Gastrocnemius medialis (tissue), 4 donors: ENCODE measurements around the gene PIN4.

Experiments
- POLR2A ChIP-seq, 2 donors: fragments of 450-650 bp; IDR thresholded peaks; one replicate each; pipeline ENCODE4 v1.6.1; 2017; ENCODE audit warnings: antibody characterized with exemption in 2 of 2, mild to moderate bottlenecking in 2 of 2, moderate library complexity in 2 of 2
- TF ChIP-seq, protein P1 (sequence below), 5 experiments: fragments of 450-650 bp in 3 of 5; fragments of 200-600 bp in 2 of 5; sonication (generic) in 2 of 5; IDR thresholded peaks in 4 of 5; conservative IDR thresholded peaks in 1 of 5; 1 replicate in 4 of 5; 2 replicates in 1 of 5; pipeline ENCODE4 v1.5.1; 2016 to 2019; ENCODE audit warnings: antibody characterized with exemption in 5 of 5, mild to moderate bottlenecking in 3 of 5, moderate library complexity in 3 of 5

DNA sequence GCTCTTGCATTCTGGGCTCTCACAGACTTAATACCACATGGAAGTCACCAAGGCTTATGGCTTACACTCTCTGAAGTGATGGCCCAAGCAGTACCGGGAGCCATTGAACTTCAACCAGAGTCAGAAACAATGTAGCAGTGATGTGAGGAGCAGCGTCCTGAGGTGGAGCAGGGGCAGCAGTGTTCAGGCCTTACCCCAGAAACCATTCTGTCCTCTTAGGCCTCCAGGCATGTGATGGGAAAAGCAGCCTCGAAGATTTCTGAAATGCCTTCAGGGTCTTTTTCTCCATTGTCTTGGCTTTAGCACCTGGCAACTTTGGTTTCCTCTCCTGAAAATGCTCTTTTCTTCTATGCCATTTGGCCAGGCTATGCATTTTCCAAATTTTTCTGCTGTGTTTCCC lies 22.8 kb upstream of the PIN4 start:
- no peak for TF ChIP-seq POLR2A (IDR thresholded peaks at IDR 0.05)
- TF ChIP-seq, protein P1, sequence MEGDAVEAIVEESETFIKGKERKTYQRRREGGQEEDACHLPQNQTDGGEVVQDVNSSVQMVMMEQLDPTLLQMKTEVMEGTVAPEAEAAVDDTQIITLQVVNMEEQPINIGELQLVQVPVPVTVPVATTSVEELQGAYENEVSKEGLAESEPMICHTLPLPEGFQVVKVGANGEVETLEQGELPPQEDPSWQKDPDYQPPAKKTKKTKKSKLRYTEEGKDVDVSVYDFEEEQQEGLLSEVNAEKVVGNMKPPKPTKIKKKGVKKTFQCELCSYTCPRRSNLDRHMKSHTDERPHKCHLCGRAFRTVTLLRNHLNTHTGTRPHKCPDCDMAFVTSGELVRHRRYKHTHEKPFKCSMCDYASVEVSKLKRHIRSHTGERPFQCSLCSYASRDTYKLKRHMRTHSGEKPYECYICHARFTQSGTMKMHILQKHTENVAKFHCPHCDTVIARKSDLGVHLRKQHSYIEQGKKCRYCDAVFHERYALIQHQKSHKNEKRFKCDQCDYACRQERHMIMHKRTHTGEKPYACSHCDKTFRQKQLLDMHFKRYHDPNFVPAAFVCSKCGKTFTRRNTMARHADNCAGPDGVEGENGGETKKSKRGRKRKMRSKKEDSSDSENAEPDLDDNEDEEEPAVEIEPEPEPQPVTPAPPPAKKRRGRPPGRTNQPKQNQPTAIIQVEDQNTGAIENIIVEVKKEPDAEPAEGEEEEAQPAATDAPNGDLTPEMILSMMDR (IDR thresholded peaks at IDR 0.05 in 4 of 5, conservative IDR thresholded peaks at IDR 0.05 in 1 of 5): no peak
